DOHH2 (cell line): ENCODE data around the gene CALCR.

Experiments used
- H3F3A ChIP-seq: fragments of 200-600 bp; sonication (generic), shearing (Covaris generic); 2 replicates; pipeline ENCODE4 v1.6.0; 2016; ENCODE audit warnings: antibody characterized with exemption, mild to moderate bottlenecking; ENCODE audit not compliant: control insufficient read depth, insufficient read depth
- H3K27ac ChIP-seq: fragments of 200-600 bp; sonication (generic); 2 replicates; pipeline ENCODE4 v1.5.1; 2014; ENCODE audit warnings: low read depth, mild to moderate bottlenecking, low read length, moderate library complexity
- H3K27me3 ChIP-seq: fragments of 200-600 bp; sonication (generic); 2 replicates; pipeline ENCODE4 v1.6.1; 2014; ENCODE audit warnings: mild to moderate bottlenecking, low read length, mixed read lengths; ENCODE audit not compliant: control insufficient read depth
- H3K36me3 ChIP-seq: fragments of 200-600 bp; sonication (generic); 2 replicates; pipeline ENCODE4 v1.6.1; 2014; ENCODE audit warnings: mild to moderate bottlenecking, low read length, moderate library complexity, mixed read lengths; ENCODE audit not compliant: control insufficient read depth
- H3K4me1 ChIP-seq: fragments of 200-600 bp; sonication (generic); 2 replicates; pipeline ENCODE4 v1.6.1; 2014; ENCODE audit warnings: mild to moderate bottlenecking, low read length, mixed read lengths; ENCODE audit not compliant: control insufficient read depth
- H3K4me2 ChIP-seq: fragments of 200-600 bp; sonication (generic); 2 replicates; pipeline ENCODE4 v1.6.0; 2014; ENCODE audit warnings: mild to moderate bottlenecking, low read length, moderate library complexity
- H3K4me3 ChIP-seq: fragments of 200-600 bp; sonication (generic); 2 replicates; pipeline ENCODE4 v1.5.1; 2014; ENCODE audit warnings: mild to moderate bottlenecking, low read length, mixed read lengths
- H3K79me2 ChIP-seq: fragments of 200-600 bp; sonication (generic); 2 replicates; pipeline ENCODE4 v1.6.1; 2014; ENCODE audit warnings: mild to moderate bottlenecking, low read length, mixed read lengths; ENCODE audit not compliant: control insufficient read depth
- H3K9me2 ChIP-seq: fragments of 200-600 bp; sonication (generic); replicated peaks from 2 replicates; pipeline ENCODE4 v1.6.1; 2014; ENCODE audit warnings: mild to moderate bottlenecking, low read length, mixed read lengths; ENCODE audit not compliant: control insufficient read depth
- H3K9me3 ChIP-seq: fragments of 200-600 bp; sonication (generic); 2 replicates; pipeline ENCODE4 v1.6.1; 2014; ENCODE audit warnings: antibody characterized with exemption, low read length, mixed read lengths; ENCODE audit not compliant: control insufficient read depth, insufficient read depth
- H4K20me1 ChIP-seq: fragments of 200-600 bp; sonication (generic); 2 replicates; pipeline ENCODE4 v1.6.0; 2014; ENCODE audit warnings: low read depth, mild to moderate bottlenecking, antibody characterized with exemption, low read length, moderate library complexity; ENCODE audit not compliant: control insufficient read depth, insufficient read depth
- CTCF ChIP-seq: fragments of 200-600 bp; sonication (generic); IDR thresholded peaks from one replicate; pipeline ENCODE4 v1.5.1; 2014; ENCODE audit warnings: antibody characterized with exemption, mild to moderate bottlenecking, low read depth, low read length; ENCODE audit not compliant: poor library complexity, severe bottlenecking
- EZH2phosphoT487 ChIP-seq: fragments of 200-600 bp; sonication (generic); IDR thresholded peaks from 2 replicates; pipeline ENCODE4 v1.6.1; 2017; ENCODE audit warnings: borderline replicate concordance, mild to moderate bottlenecking, antibody characterized with exemption, low read length, moderate library complexity, mixed read lengths

CALCR gene

GRCh38 chr7:93535616-93536015 lies 38.9 kb downstream of the CALCR start:
- H4K20me1 ChIP-seq: no peaks in the 10 kb centered on the region
- H3K4me2 ChIP-seq: no peak overlapping the region
- H3K36me3 ChIP-seq: no peaks in the 10 kb centered on the region
- H3K79me2 ChIP-seq: no peaks in the 10 kb centered on the region
- H3K9me3 ChIP-seq: no peaks in the 10 kb centered on the region
- no peak overlapping the region for H3K27ac ChIP-seq
- H3K27me3 ChIP-seq: 0 out of 2 replicates have a peak, but pooled peaks cover 3% of the 10 kb centered on the region
- H3F3A ChIP-seq: no peaks in the 10 kb centered on the region
- no peaks in the 10 kb centered on the region; the same call in 1 of the 2 replicates for H3K9me2 ChIP-seq
- TF ChIP-seq EZH2phosphoT487 (no peak), CTCF (no peak)
- H3K4me1 ChIP-seq: no peaks in the 10 kb centered on the region
- H3K4me3 ChIP-seq: no peak overlapping the region

DNA sequence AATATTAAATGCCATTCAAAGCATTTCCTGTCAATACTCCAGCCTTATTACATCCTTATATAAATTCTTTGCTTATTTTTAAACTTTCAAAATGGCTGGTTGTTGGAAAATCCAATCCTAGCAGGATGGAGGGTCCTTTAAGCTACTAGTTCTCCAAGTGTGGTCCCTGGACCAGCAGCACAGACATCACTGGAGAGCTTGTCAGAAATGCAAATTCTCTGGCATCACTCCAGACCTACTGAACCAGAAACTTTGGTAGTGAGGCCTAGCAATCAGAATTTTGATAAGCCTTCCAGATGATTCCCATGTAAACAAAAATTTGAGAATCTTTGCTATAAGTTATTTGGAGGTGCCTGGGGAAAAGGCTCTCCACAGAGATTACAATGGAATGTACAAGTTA lies 43.8 kb downstream of the CALCR start:
- Histone ChIP-seq H3F3A (no peaks in the 10 kb centered on the region), H3K27ac (no peak overlapping the region), H4K20me1 (no peaks in the 10 kb centered on the region), H3K4me3 (no peak overlapping the region), H3K27me3 (peaks cover 3% of the 10 kb centered on the region; the same call in 1 of the 2 replicates), H3K36me3 (no peaks in the 10 kb centered on the region), H3K4me1 (no peaks in the 10 kb centered on the region), H3K79me2 (no peaks in the 10 kb centered on the region), H3K9me3 (no peaks in the 10 kb centered on the region), H3K4me2 (no peak overlapping the region), H3K9me2 (no peaks in the 10 kb centered on the region)
- no peak for TF ChIP-seq EZH2phosphoT487
- TF ChIP-seq CTCF: no peak

GRCh38 chr7:93516834-93517233 lies 57.7 kb downstream of the CALCR start:
- Histone ChIP-seq H3K4me1 (no peaks in the 10 kb centered on the region), H3F3A (no peaks in the 10 kb centered on the region), H3K79me2 (no peaks in the 10 kb centered on the region), H3K27me3 (0 out of 2 replicates have a peak, but pooled peaks cover 5% of the 10 kb centered on the region), H4K20me1 (no peaks in the 10 kb centered on the region), H3K9me3 (no peaks in the 10 kb centered on the region), H3K27ac (no peak overlapping the region), H3K4me2 (no peak overlapping the region), H3K9me2 (no peaks in the 10 kb centered on the region), H3K4me3 (no peak overlapping the region), H3K36me3 (no peaks in the 10 kb centered on the region)
- TF ChIP-seq CTCF: no peak
- TF ChIP-seq EZH2phosphoT487: no peak
